HepG2 (cell line): Measurements from ENCODE around the gene HOXA10.

Experiments used
- EHMT2 ChIP-seq: fragments of 200-600 bp; sonication (generic); IDR thresholded peaks from 2 replicates; pipeline ENCODE4 v1.7.0; 2017; ENCODE audit warnings: antibody characterized with exemption, low read depth, low read length, borderline replicate concordance
- HNRNPH1 ChIP-seq: fragments of 200-400 bp; formaldehyde crosslinking; optimal IDR thresholded peaks from 2 replicates; pipeline ENCODE3; 2017; ENCODE audit warnings: mild to moderate bottlenecking, low read depth, low read length
- NFYC ChIP-seq: IDR thresholded peaks from 2 replicates; pipeline ENCODE4 v1.6.1; 2016; ENCODE audit warnings: missing genetic modification reagents, missing compliant biosample characterization
- ZNF337 ChIP-seq: sonication (generic); formaldehyde crosslinking; IDR thresholded peaks from 2 replicates; pipeline ENCODE4 v1.5.1; 2020; ENCODE audit warnings: missing genetic modification reagents, low read depth, mild to moderate bottlenecking, borderline replicate concordance

- TF ChIP-seq NFYC (no peak), HNRNPH1 (no peak), ZNF337 (CRISPR knock-in tag) (no peak), EHMT2 (no peak)
These were observed 18.2 kb downstream of the HOXA10 start for GRCh38 chr7:27155816-27156507.
